RWPE2 (cell line): ENCODE measurements around the gene TTC1.
A peak's percentile ranks its signal among the peaks of the same experiment; 100 is the strongest.
"Not testable (repeated sequence)": the region's sequence is repeated elsewhere in the genome, so short reads cannot be mapped to it uniquely, and the experiment has no call there.

Experiments
- ATAC-seq: fragments of 200-7000 bp; cut with Tn5 transposase; 3 replicates; pipeline ENCODE4 v1.9.1; 2021; ENCODE audit warnings: low read depth
- DNase-seq: peaks from one replicate; pipeline ENCODE4 v3.0.0-alpha.2; 2020; ENCODE audit warnings: low spot score
- H3K27ac ChIP-seq: fragments of 450-650 bp; 2 replicates; pipeline ENCODE4 v1.5.1; 2017; ENCODE audit warnings: mild to moderate bottlenecking; ENCODE audit not compliant: poor library complexity, severe bottlenecking
- H3K27me3 ChIP-seq: fragments of 250-450 bp; sonication (Bioruptor Pico); 2 replicates; pipeline ENCODE4 v1.5.1; 2021; ENCODE audit warnings: mild to moderate bottlenecking, moderate library complexity; ENCODE audit not compliant: insufficient read depth, poor library complexity, severe bottlenecking
- H3K36me3 ChIP-seq: fragments of 250-450 bp; sonication (Bioruptor Pico); 2 replicates; pipeline ENCODE4 v1.5.1; 2020; ENCODE audit warnings: low read depth, mild to moderate bottlenecking, moderate library complexity
- H3K4me1 ChIP-seq: fragments of 250-450 bp; sonication (Bioruptor Pico); 2 replicates; pipeline ENCODE4 v1.5.1; 2021; ENCODE audit warnings: mild to moderate bottlenecking, moderate library complexity; ENCODE audit not compliant: insufficient read depth, poor library complexity, severe bottlenecking
- H3K4me3 ChIP-seq: fragments of 250-450 bp; sonication (Bioruptor Pico); 2 replicates; pipeline ENCODE4 v1.5.1; 2021; ENCODE audit warnings: mild to moderate bottlenecking, moderate library complexity; ENCODE audit not compliant: severe bottlenecking
- H3K9me3 ChIP-seq: fragments of 250-450 bp; sonication (Bioruptor Pico); 2 replicates; pipeline ENCODE4 v1.5.1; 2021; ENCODE audit warnings: mild to moderate bottlenecking, moderate library complexity; ENCODE audit not compliant: severe bottlenecking
- TF ChIP-seq, protein P1 (sequence below): fragments of 450-650 bp; IDR thresholded peaks from one replicate; pipeline ENCODE4 v1.5.1; 2017; ENCODE audit warnings: mild to moderate bottlenecking, moderate library complexity; ENCODE audit not compliant: poor library complexity, severe bottlenecking

The TTC1 gene

GRCh38 chr5:159965031-159965837 lies 43.7 kb upstream of the TTC1 start:
- DNase-seq, result no peak
- Histone ChIP-seq H3K27me3 (no peaks in the 10 kb centered on the region), H3K36me3 (no peaks in the 10 kb centered on the region), H3K27ac (no peak overlapping the region), H3K4me1 (no peaks in the 10 kb centered on the region), H3K4me3 (no peak overlapping the region), H3K9me3 (no peaks in the 10 kb centered on the region)
- TF ChIP-seq, protein P1, sequence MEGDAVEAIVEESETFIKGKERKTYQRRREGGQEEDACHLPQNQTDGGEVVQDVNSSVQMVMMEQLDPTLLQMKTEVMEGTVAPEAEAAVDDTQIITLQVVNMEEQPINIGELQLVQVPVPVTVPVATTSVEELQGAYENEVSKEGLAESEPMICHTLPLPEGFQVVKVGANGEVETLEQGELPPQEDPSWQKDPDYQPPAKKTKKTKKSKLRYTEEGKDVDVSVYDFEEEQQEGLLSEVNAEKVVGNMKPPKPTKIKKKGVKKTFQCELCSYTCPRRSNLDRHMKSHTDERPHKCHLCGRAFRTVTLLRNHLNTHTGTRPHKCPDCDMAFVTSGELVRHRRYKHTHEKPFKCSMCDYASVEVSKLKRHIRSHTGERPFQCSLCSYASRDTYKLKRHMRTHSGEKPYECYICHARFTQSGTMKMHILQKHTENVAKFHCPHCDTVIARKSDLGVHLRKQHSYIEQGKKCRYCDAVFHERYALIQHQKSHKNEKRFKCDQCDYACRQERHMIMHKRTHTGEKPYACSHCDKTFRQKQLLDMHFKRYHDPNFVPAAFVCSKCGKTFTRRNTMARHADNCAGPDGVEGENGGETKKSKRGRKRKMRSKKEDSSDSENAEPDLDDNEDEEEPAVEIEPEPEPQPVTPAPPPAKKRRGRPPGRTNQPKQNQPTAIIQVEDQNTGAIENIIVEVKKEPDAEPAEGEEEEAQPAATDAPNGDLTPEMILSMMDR, result peak; percentile 86
- peak; percentile 79; the same call in 2 of the 3 replicates for ATAC-seq

GRCh38 chr5:159965838-159966128 lies 43.2 kb upstream of the TTC1 start:
- not testable (repeated sequence) for ATAC-seq, DNase-seq, H3K36me3 ChIP-seq, H3K27ac ChIP-seq, H3K4me3 ChIP-seq, H3K27me3 ChIP-seq, H3K9me3 ChIP-seq, H3K4me1 ChIP-seq
- TF ChIP-seq, protein P1, result peak; percentile 47

- H3K4me1 ChIP-seq, result peaks cover 9% of the 10 kb centered on the region
- no peak overlapping the region for H3K4me3 ChIP-seq
- no peaks in the 10 kb centered on the region for H3K36me3 ChIP-seq
- TF ChIP-seq, protein P1, result no peak
- no peak overlapping the region for H3K27ac ChIP-seq
- DNase-seq (no peak), ATAC-seq (no peak)
- H3K27me3 ChIP-seq, result peaks cover 8% of the 10 kb centered on the region
- no peaks in the 10 kb centered on the region for H3K9me3 ChIP-seq
These were observed 39.0 kb upstream of the TTC1 start for GRCh38 chr5:159969966-159970365.

DNA sequence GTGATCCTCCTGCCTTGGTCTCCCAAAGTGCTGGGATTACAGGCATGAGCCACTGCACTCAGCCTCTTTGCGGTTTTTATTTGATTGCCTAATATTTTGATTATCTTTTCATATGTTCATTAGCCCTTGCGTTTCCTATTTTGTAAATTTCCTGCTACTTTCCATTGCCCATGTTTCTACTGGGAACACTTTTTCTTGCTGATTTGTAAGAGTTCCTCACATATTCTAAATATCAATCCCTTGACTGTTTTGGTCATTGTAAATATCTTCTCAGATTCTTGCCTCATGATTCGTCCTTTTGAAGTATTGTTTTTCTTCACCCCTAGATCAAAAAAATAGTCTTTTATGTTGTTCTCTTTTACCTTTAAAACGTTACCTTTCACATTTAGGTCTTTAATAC lies 37.9 kb upstream of the TTC1 start:
- Histone ChIP-seq H3K4me3 (no peak overlapping the region), H3K27me3 (peaks cover 8% of the 10 kb centered on the region), H3K36me3 (no peaks in the 10 kb centered on the region), H3K27ac (no peak overlapping the region), H3K9me3 (no peaks in the 10 kb centered on the region), H3K4me1 (peaks cover 9% of the 10 kb centered on the region)
- DNase-seq (no peak), ATAC-seq (no peak; the same call in 2 of the 3 replicates)
- TF ChIP-seq, protein P1, result no peak

DNA sequence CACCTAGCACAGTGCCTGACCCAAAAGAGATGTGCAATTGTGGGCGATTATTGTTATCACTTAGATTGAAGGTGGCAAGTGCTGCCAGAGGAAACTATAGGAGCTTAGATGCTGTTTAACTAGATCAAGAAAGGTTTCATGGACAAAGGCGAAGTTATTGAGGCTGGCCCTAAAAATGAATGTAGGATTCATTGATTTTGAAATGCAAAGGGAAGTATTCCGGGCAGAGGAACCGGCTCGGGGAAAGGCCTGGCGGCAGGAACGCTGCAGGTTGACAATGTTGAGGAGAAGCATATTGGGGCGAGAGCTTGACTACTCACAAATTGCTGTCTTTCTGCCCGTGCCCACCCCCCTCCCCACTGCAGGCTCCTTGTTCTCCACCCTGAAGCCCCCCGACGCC lies 37.4 kb upstream of the TTC1 start:
- no peak for DNase-seq
- H3K27ac ChIP-seq, result no peak overlapping the region
- peak overlapping the region; percentile 32 for H3K4me3 ChIP-seq
- TF ChIP-seq, protein P1, result no peak
- no peaks in the 10 kb centered on the region for H3K36me3 ChIP-seq
- H3K9me3 ChIP-seq, result no peaks in the 10 kb centered on the region
- H3K4me1 ChIP-seq, result peaks cover 9% of the 10 kb centered on the region
- no peak for ATAC-seq
- H3K27me3 ChIP-seq, result peaks cover 8% of the 10 kb centered on the region
